Activated CD8-positive, alpha-beta memory T cell treated with anti-CD3 and anti-CD28 coated beads for 4 hours (primary cell): ENCODE measurements around the gene IKZF1.

Experiments
- DNase-seq, 2 donors: peaks; one replicate each; pipeline ENCODE4 v3.0.0-alpha.2; 2020; ENCODE audit warnings: low read depth in 2 of 2

The IKZF1 gene

DNA sequence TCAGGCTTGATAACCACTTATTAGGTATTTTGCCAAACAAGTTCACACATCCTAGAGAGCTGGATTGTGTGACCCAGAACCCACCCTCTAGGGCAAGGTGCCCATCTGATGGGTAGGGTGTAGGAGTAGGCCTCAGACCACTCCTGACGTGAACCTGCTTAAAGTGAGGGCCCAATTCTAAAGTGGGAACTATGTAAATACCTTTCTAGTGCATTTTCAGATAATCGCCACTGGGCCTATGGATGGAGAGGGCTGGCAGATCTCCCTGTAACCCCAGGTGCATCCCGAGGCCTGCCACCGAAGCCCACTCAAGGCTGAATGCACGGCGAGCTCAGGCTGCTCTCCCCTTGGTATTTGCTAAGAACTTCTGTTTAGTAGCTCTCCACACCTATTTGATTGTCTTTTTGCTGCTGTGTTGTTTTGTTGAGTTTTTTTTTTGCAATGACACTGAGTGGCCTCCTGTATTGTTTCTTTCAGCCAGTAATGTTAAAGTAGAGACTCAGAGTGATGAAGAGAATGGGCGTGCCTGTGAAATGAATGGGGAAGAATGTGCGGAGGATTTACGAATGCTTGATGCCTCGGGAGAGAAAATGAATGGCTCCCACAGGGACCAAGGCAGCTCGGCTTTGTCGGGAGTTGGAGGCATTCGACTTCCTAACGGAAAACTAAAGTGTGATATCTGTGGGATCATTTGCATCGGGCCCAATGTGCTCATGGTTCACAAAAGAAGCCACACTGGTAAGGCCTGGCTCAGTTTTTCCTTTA is 71.7 kb downstream of the IKZF1 start:
- no peak for DNase-seq

DNA sequence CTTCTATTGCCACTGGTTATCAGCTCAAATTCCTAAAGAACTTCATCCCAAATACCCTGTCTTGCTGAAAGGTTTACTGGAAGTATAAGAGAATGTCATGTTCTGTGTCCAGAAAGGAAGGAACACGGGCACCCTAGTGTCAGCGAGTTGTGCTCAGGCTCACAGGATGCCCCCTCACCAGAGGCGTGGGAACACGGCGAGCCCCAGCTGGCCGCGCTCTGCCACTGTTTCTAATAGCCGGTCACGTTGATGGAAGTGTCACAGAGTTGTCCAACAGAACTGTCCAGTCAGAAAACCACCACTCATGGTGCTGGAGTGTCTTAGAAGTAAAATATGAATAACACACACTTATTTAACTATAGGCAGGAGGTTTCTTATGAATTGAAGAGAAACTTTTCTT is 72.8 kb downstream of the IKZF1 start:
- no peak for DNase-seq

DNA sequence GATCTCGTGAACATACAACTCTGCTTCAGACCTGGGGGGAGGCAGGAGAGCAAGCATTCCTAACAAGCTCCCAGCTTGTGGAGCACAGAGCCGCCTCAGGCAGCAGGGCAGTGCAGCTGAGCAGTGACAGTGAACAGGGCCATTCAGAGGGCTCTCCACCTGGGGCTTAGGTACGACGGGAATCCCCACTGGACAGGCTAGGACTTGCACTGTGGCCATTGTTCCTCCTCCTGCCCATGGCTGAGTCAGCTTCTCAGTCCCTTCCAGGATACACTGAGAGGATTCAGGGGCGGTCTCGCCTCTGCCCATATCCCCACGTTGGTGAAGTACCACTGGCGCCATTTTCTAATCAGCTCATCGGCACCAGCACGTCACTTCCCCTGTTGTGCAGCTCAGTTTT is 74.6 kb downstream of the IKZF1 start:
- DNase-seq, result no peak

DNA sequence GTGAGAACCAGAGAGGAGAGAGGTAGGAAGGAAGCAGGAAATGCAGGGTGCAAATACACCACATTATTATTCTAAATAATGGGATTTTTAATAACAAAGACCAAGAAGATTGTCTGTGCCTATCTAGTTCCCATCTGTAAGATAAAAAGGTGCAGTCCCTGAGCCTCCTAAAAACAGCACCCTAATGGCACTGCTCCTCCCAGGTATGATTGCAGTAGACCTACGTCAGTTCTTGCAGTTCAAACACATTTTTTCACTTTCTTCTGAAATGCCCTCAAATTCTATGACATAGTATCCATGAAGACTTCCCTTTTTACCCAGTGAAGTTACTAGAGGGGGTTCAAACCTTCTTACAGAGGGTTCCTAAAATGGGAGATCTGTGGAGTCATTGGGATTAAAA is 75.0 kb downstream of the IKZF1 start:
- no peak for DNase-seq

DNA sequence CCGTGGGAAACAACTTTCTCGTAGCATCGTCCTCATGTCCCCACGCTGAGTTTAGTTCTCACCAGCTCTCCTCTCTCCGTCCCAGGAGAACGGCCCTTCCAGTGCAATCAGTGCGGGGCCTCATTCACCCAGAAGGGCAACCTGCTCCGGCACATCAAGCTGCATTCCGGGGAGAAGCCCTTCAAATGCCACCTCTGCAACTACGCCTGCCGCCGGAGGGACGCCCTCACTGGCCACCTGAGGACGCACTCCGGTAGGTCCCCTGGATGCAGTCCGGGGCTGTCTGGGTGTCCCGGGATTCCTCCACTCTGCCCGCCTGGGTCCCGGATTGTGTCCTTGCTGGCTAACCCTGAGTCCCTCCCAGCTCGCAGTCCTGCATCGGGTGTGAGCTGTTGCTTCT is 77.9 kb downstream of the IKZF1 start:
- no peak for DNase-seq

DNA sequence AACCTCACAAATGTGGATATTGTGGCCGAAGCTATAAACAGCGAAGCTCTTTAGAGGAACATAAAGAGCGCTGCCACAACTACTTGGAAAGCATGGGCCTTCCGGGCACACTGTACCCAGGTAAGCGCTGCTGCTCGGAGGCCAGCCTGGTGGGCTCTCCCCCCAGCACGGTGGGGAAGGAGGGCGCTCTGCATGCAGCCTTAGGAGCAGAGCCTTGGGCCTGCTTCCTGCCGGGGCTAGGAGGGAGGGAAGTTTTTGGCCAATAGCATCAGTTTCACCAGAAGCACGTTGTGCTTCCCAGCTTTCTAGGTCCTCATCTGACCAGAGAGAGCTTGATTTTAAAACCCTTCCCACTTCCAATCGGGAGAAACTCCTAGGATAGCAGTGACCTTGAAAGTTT is 82.8 kb downstream of the IKZF1 start:
- no peak for DNase-seq

DNA sequence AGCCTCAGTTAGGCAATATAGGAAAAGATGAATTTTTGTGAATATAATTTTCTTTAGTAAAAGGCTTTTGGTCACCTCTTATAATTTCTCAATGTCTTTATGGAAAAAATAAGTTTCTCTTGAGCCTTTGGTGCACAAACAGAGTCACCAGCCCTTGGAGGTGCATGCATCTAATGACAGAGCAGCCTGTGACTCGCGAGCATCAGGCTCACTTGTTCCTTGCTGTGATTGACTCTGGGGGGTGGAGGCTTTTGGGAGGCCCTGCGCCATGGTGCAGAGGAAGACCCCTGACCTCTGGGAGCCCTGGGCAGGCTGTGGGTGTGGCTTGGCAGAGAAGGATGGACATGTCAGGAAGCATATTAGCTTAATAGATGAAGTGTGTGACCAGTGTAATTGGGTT is 85.4 kb downstream of the IKZF1 start:
- no peak for DNase-seq

DNA sequence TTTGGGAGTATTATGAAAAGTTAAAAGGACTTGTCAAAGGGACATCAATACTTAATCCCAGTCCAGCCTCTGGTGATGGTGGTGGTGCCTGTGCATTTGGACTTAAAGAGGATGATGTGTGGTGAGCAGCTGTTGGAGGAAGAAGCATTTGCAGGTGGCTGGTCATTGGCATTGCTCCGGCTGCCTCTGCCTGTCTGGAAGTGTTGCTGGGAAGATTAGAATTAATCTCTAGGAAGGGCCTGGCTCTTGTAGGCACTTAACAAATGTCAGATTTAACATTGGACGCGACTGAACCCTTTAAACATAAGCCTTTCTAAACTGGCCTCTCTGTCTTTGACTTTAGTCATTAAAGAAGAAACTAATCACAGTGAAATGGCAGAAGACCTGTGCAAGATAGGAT is 86.9 kb downstream of the IKZF1 start:
- no peak for DNase-seq

DNA sequence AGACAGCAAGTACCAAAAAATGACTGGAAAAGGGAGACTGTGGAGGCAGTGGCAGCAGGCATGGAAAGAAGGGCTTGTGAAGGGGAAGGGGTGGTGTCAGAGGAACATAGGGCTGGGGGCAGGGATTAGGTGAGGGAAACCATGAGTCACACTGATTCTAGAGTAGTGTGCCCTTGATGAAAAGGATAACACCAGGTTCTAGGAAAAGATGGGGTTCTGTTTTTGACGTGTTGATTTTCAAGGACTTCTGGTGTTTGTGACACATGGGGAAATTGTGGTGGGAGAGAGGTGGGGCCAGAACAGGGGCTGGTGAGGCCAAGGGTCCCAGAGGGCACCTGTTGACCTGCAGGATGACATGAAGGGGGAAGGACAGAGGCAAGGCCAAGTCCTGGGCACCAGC is 88.6 kb downstream of the IKZF1 start:
- no peak for DNase-seq

DNA sequence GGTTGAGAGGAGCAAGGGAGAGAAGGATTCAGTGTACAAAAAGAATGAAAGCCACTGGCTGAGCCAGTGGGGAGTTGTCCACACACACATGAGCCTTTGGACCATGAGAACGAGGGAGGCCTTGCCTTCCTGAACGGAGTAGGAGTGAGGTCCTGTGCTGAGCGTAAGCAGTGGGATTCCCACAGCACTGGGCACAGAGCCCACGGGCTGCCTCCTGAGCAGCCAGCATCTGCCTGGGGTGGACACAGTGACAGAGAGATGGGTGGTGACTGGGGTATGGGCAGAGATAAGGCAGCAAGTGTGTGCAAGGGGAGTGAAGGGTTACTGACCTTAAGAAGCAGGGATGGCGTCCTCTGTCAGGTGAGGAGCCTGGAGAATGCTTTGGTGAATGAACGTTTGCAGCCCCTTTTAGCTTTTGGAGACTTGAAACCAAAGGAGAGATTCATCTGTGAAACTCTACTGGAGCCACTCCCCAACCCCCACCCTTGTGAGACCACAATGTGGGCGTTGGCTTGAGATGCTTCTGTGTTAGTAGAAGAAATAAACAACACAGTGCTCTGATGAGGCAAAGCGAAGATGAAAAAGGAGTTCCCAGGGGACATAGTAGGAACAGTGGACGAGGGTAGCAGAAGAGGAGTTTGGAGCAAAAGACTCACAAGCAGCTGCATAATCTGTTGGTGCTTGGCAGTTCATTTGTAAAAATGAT is 89.2 kb downstream of the IKZF1 start:
- DNase-seq, result peak in 1 of 2 donors; percentile 35

DNA sequence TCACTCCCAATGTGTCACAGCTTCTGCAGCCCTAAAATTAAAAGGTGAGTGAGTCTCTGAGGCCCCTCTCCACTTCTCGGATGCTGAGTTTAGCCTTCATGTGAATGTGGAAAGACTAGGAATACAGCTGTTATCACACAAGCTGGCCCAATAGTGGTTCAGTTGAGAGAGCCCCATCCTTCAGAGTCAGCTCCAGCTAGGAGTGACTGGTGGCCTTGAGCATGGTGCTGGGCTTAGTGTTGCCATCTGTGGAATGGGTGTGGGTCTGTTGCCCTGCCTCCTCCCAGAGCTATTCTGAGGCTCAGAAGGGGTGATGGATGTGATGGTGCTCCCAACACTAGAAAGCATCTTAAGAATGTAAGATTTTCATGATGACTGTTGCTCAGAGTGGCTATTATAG is 89.8 kb downstream of the IKZF1 start:
- DNase-seq, result no peak

DNA sequence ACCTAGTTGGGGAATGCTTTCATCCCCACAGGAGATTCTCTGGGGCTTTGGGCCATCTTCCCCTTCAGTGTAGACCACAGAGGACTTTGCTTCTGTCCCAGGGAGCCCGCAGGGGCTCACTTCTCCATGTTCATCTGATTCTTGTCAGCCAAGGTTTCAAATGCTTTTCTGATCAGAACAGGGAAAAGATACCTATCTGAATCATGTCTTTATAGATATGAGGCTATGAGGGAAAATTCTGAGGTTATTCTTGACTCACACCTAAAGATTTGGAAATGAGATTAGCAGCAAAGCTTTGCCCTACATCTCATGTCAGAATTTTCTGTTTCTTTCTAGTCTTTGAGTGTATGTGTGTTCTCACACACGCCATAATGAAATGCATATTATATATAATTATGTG is 92.3 kb downstream of the IKZF1 start:
- no peak for DNase-seq

DNA sequence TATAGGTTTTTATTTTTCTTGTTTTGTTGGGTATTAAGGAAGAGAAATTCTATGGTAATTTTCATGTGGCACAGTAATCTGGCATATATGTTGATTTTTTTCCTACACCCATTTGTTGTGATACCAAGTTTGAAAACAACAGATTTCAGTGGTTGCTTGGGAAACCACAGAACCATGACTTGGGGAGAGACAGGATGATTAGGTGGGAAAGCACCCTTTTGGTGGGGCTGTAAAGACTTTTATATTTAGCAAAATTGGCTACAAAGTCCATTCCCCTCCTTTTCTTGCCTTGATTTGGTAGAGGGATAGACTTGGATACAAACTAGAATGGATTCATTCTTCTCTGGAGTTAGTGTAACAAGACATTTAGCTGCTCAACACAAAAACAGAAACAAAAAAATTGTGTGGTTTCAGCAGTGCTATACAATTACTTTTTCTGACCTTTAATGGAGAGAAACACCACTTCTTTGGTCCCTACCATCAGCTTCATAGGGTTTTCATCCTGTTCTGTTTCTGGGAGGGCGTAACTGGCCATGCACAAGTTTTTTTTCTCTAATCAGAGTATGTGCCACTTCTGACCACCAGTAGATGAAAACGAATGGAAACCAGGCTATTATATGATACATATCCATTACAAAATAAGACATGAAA is 92.9 kb downstream of the IKZF1 start:
- DNase-seq, result no peak

DNA sequence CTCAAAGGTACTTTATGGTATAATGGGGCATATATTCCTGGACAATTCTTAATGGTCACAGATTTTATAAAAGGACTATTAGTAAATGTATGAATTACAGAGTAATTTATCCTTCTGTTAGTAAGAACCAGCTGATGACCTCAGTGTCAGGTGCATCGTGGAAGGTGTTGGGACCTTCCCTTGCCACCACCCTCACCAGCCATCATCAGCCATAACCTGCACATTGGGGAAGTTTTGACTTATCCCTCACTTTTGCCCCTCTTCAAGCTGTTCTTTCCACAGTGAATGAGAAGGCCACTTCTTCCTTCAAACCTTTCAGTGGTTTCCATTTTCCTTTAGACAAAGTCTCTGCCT is 93.4 kb downstream of the IKZF1 start:
- DNase-seq, result no peak

DNA sequence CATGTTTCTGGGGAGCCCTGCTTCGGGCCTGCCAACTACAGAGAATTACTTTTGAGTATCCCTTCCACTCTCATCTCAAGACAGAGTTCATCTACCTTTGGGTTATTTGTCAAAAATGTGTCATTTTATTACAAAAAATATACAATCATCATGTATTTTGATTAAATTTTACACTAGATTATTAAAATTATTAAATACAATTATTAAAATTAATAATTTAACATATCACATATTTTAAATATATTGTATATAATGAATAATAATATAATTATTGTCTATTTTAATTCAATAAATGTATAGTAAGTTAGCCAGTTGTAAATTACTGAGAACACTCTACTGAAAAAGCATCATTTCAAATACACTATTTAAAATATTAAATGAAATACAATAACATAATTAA is 94.7 kb downstream of the IKZF1 start:
- no peak for DNase-seq

DNA sequence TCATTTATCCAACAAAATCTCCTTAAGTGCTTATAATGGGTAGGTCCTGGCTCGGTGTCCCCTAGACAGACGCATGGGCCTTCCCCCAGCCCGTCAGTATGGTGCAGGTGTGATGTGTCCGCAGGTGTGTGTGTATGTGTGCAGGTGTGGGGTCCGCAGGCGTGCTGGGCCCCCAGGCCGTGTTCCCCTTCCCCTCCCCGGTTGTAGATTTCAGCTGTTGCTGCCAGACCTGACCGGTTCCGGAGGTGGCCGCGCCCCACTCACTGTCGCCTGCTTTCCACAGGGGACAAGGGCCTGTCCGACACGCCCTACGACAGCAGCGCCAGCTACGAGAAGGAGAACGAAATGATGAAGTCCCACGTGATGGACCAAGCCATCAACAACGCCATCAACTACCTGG is 95.1 kb downstream of the IKZF1 start:
- no peak for DNase-seq

DNA sequence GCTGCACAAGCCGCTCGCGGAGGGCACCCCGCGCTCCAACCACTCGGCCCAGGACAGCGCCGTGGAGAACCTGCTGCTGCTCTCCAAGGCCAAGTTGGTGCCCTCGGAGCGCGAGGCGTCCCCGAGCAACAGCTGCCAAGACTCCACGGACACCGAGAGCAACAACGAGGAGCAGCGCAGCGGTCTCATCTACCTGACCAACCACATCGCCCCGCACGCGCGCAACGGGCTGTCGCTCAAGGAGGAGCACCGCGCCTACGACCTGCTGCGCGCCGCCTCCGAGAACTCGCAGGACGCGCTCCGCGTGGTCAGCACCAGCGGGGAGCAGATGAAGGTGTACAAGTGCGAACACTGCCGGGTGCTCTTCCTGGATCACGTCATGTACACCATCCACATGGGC is 95.6 kb downstream of the IKZF1 start:
- no peak for DNase-seq

DNA sequence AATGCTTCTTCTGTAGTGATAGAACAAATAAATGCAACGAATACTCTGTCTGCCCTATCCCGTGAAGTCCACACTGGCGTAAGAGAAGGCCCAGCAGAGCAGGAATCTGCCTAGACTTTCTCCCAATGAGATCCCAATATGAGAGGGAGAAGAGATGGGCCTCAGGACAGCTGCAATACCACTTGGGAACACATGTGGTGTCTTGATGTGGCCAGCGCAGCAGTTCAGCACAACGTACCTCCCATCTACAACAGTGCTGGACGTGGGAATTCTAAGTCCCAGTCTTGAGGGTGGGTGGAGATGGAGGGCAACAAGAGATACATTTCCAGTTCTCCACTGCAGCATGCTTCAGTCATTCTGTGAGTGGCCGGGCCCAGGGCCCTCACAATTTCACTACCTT is 99.9 kb downstream of the IKZF1 start:
- DNase-seq, result no peak

DNA sequence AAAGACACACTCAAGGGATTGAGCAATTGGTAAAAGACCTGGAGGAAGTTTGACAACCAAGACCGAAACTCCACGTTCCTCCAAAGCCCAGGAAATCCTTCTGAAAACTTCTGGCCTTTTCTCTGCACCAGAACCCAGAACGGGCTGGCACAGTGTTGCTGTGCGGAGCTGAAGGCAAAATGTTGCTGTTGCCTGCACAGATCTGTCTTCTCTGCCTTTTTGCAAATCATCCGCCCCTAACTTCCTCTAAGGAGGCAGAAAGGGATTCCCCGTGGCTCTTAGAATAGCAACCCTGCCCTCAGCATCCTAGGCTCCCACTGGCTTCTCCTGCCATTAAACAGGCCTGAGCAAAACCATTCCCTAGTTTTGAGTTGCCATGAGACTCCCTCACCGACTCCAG is 100.7 kb downstream of the IKZF1 start:
- DNase-seq, result no peak

DNA sequence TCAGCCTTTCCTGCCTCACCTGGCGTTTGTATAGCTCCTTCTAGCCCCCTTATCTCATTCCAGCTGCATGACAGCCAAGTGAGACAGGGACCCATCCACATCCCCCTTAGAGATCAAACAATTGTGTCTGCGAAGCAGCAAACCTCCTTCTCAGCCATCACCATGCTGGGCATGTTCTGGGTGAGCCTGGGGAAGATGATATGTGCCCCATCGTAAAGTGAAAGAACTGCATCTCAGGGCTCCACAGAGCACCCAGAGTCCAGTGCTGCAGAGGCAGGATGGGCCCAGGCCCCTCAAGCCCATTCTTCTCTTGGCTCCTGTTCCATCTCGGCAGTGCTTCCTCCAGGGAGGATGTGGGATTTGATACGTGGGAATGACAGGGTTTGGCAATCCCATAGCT is 102.4 kb downstream of the IKZF1 start:
- no peak for DNase-seq

DNA sequence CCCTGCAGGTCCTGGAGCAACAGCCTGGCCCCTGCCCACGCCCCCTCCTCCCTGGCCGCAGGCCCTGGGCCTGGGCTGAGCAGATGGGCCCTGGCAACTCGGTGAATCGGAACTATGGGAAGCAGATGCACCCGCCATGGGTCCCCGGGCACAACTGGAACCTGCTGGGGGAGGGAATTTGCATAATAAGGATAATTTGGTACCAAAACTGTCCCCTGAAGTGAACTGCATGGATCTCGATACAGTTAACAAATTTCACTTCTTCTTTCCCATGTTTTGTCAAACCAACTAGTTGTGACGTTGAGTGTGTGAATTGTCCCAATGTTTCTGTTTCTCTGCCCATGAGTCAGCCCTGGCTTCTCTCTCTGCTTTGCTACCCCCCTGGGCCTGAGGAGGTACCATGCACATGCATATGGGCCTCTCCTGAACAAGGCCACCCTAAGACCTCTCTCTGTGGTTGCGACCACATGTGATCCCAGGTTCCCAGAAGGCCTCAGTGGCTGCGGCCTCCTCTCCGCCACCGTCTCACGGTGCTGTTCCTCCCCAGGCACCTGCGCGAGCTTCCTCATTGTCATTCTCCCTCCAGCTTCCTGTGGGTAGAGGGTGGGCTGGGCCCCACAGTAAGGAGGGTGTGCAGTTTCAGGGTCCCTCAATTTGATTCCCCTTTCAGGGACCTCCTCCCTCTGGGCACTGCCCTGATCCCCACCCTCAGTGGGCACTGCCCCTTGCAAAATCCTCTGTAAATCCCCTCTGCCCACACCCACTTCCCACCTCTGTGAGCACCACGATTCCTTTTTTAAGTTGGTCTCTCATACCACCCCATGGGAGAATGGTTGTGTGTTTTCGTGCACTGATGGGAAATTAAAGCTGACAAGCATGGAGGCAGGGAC is 105.6 kb downstream of the IKZF1 start:
- no peak for DNase-seq

DNA sequence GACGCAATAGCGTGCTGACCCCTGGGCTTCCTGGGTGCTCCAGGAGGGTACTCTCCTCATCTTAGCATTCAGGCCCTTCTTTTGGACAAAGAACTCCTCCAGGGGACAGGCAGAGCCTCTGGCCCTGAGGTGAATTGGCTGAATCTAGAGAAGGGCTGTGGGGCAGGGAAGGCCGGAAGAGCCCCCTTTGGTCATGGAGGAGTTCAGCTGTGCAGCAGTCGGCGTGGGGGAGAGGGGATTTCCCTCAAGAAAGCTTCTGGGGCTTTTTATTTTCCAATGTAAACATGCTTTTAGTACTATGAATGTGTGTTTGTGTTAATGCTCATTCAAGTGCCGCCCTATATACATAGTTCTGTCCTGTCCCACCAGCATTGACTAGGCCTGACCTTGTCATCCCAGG is 106.8 kb downstream of the IKZF1 start:
- DNase-seq, result no peak
